HG03139 (cell line): ENCODE measurements around the gene SH3BP5L.
"Not testable (repeated sequence)": the region's sequence is repeated elsewhere in the genome, so short reads cannot be mapped to it uniquely, and the experiment has no call there.

ENCODE experiments used
- ATAC-seq: cut with Tn5 transposase; IDR thresholded peaks from one replicate; pipeline ENCODE4 v1.9.1; 2021; ENCODE audit not compliant: unreplicated experiment

Gene SH3BP5L

DNA sequence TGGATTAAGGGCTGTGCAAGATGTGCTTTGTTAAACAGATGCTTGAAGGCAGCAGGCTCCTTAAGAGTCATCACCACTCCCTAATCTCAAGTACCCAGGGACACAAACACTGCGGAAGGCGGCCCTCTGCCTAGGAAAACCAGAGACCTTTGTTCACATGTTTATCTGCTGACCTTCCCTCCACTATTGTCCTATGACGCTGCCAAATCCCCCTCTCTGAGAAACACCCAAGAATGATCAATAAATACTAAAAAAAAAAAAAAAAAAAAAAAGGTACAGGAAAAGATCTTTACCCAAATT lies 5.0 kb upstream of the SH3BP5L start:
- not testable (repeated sequence) for ATAC-seq

DNA sequence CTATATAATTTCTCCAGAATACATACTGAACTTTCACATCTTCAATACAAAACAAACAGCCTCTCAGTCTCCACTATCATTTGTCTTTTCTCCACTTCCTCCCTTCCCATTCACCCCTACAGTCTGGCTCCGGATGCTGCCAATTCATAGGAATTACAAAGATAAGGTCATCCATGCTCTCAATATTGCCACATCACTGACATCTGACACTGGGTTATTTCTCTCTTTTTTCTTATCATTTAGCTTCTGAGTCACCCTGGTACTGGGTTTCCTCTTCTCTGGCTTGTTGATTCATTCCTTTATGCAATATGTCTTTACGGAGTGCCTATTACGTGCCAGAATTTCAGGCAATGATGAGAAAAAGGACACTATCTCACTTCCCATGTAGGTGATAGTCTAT lies 3.1 kb upstream of the SH3BP5L start:
- no peak for ATAC-seq

DNA sequence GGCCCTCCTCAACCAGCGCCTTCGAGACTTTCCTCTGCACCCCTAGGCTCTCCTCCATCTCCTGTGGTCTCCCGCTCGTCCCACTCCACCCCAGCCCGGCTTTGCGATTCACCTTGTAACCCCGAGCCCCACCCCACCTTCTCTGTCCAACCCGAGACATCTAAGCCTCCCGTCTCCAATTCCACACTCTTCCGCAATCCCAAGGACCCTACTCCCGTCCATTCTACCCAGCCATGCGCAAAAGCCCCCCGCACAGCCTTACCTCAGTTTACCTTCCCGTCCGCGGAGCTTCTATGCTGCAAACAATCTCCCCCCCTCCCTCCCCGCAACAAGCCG lies 174 bp downstream of the SH3BP5L start:
- ATAC-seq, result peak; percentile 2

DNA sequence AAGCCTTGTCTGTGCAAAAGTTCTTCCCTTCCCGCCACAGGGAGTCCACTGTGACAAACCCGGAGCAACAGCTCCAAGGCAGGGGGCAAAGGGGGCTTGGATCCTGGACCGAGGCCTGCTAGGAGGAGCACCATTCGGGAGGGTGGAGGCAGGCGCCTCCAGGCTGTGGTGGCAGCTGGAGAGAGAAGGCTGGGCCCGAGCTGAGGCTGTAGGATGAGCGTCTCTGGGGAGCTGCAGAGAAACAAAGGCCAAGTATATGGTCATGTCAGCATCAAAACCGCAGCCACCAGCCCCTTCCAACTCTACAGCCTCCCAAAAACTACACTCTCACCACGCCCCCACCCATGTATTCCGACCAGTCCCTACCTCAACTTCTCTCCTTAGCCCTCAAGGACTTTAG lies 579 bp downstream of the SH3BP5L start:
- no peak for ATAC-seq

DNA sequence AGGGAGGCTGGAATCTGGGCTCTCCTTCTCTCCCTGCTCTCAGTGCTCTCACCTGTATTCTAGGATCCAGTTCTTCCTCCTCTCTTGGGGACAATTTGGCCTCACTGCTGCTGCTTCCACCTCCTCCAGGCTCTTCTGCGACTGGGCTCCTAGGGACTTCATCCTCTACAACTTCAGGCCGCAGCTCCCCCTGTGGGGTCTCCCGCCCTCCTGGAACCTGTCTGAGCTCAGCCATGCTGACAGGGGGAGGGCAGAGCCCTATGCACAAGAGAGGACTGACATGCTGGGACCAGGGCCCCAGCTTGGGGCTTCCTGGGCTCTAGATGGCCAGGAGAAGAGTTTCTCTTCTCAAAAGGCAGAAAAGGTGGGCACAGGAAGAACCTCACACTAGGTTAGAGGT lies 1.0 kb downstream of the SH3BP5L start:
- no peak for ATAC-seq

DNA sequence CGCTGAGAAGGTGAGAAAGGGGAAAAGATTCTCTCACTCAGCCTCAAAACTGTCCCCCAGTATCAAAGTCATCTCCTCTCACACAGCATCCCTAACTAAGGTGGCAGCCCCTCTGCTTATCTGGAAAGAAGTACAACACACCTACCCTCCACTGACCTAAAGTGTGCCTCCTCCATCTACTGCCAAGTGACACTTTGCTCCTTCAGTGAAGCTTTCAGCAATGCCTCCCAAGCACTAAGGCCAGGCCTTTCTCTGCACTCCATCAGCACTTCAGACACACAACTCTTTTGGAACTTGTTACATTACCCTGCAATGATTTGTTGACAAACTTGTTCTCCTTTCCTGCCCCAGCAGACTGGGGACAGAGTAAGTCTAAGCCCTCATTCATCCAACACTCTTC lies 1.4 kb downstream of the SH3BP5L start:
- no peak for ATAC-seq

DNA sequence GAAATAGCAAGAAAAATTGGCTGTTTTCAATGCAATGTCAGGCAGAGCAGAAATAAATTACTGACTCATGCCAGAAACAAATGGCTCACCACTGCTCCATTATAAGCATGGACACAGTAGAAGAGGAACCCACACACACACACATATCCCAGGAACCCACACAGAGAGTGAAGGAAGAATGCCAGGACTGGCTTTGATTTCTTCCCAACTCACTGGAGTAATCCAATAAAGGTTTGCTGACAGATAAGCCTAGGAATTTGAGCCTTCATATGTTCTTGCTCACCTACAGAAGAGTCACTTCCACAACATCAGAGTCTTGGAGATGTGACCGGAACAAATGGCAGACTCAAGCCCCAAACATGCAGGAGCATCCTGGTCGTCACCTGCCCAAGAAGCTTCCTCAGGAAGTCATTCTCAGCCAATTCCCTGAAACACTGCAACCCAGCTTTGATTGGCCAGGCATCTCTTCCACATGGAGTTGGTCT lies 2.2 kb downstream of the SH3BP5L start:
- ATAC-seq, result no peak

DNA sequence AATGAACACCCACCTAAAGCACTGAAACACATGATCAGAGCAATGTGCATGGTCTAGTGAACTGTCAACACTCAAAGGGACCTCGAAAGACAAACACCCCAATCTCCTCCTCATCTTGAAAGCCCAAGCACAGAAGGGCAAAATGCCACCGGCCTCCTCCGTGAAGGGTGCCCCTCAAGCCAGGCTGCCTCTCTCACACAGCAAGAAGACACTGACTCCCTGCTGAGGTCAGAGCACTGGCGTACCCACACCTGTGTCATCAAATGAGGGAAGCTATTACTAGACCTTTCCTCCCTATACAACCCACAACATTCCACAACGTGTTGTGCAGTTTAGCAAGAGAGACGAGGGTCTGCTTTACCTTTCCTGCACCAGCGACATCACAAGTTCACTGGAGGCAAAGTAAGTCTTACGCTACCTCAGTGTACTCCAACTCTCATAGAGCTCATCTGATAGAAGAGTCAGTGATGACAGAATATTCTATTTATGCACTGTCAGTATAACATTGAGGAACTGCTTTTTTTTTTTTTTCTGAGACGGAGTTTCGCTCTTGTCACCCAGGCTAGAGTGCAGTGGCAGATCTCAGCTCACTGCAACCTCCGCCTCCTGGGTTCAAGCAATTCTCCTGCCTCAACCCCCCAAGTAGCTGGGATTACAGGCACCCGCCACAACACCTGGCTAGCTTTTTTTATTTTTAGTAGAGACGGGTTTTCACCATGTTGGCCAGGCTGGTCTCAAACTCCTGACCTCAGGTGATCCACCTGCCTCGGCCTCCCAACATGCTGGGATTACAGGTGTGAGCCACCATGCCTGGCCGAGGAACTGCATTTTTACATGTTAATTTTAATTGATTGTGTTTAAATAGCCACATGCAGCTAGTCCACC lies 3.3 kb downstream of the SH3BP5L start:
- no peak for ATAC-seq

DNA sequence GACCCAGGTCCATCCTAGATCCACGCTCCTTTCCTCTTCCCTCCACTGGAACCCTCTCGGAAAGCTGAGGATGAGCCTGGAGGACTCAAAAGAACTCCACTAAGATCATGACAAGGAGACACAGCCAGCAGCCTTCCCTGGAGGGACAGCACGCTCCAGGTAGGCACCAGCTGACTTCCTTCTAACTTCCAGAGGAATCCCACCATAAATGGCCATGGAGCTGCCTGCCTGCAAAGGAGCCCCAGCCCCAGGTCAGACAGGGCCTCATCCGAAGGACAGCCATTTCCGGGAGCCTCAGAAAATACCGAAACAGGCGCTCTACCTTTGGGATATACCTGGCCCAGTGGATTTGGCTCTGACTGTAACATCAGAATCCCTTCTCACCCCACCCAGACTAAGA lies 4.1 kb downstream of the SH3BP5L start:
- ATAC-seq, result no peak

DNA sequence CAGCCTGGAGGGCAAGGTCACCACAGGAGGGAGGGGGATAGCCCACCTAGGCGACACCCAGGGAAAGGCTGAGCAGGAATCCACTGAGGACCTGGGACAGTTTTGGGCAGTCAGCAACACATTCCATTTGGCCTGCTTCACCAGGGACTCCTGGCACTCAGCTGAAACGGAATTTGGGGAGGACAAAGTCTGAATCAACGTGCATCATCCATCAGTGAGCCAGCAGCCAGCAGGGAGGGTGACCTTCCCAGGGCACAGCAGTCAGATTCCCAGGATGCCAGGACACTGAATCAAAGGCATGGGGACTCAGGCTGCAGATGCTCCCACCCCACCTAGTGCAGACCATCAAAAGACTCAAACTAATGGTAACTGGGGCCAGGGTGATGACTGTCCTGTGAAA lies 4.6 kb downstream of the SH3BP5L start:
- no peak for ATAC-seq

DNA sequence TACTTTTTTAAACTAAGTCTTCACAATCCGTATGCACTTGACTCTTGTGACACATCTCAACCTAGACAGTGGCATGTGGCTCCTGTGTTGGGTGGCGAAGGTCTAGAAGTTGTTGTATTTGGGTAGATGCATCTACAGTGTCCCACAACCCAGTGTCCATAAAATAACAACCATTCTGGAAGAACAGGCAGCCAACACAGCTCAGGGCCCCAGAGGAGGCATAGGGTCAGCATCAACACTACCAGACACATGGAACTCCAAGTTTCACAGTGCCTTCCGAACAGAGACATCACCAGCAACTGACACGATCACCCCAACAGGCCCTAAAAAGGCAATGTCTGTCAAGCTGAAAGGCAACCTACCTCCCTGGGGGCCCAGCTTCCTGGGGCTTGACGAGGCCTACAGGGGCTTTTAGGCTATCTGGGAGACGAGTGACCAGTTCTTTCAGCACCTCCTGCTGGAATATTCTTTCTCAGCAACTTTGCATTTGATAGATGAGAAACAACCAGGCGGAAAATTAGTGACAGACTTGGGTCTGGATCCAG lies 5.6 kb downstream of the SH3BP5L start:
- no peak for ATAC-seq

DNA sequence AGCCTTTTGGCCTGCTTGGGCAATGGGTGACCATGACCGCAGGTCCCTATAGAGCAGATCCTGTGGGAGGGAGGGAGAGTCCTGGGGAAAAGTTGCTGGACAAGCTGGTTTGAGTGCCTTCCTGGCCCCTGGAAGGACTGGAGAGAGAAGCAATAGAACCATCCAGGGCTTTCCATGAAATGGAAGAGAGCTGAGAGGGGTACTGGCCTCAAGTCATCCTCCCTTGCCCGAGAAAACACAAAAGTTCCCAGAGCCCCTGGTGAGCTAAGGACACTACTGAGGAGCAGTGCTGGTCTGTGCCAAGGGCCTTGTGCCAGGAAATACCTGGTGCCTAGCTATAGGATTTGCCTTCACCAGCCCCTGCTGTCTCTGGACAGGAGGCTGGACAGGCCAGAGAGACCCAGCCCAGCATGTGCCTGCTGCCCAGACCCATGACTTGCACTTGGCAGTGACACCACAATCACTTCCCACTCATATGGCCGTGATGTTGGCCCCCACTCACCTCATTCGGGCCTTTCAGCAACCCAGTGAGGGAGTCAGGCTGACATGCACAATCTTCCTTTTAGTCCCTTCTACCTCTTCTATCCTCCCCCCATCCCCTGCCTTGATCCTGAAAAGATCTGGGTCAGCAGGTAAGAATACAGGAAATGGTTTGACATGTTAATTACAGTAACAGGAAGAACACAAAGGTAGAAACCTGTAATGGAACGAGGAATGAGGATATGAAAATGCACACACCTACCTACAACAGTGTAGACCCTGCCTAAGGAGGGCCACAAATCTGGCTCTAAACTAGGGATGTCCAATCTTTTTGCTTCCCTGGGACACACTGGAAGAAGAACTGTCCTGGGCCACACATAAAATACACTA lies 7.0 kb downstream of the SH3BP5L start:
- no peak for ATAC-seq

DNA sequence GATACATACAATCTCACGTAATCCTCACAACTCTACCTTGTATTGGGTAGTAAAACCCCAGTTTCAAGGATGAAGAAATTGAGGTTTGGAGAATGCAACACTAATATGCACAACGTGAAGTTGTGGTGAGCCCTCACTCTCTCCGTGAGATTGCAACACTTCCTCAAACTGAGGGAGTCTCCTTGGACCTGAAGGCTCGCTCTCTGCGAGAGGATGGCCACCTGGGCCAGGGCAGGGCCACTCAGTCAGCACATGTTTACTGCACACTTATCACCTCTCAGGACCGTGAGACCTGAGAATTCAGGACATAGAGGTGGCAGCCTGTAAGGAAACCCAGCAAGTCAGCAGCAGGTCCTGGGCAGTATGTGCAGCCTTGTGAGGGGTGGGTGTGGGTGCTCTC lies 8.7 kb downstream of the SH3BP5L start:
- ATAC-seq, result no peak

DNA sequence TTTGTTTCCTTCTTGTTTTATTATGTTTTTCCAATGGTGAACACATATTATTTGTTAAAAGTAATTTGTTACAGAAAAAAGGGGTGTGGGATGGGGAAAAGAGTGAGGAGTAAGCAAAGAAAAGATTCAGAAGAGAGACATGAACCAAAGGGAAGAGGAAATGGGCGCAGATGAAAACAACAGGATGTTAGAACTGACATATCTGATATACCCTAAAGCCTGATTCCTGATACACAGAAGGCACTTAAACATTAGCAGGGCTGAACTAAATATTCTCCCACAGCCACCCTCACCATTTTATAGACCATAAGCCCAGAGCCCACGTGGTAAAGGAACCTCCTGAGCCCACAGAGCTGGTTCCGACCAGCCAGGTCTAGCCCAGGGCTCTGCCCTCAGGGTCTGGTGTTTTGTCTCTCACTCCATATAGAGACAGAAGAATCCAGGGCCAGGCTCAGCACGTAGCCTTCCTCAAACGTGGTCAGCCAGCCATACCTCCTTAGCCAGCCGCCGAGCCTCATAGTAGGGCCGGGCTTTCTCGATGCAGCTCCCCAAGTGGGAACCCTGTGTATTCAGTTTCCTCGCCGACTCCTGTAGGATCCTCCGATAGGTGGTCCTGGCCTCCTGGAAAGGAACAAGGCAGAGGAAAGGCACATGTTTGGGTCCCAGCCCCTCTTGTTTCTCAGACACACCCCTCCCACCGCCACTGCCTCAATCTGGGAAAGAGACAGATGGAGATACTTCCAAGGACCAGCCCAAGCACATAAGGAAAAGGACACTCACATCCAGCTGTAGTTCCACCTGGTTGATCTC lies 9.5 kb downstream of the SH3BP5L start:
- ATAC-seq, result no peak

DNA sequence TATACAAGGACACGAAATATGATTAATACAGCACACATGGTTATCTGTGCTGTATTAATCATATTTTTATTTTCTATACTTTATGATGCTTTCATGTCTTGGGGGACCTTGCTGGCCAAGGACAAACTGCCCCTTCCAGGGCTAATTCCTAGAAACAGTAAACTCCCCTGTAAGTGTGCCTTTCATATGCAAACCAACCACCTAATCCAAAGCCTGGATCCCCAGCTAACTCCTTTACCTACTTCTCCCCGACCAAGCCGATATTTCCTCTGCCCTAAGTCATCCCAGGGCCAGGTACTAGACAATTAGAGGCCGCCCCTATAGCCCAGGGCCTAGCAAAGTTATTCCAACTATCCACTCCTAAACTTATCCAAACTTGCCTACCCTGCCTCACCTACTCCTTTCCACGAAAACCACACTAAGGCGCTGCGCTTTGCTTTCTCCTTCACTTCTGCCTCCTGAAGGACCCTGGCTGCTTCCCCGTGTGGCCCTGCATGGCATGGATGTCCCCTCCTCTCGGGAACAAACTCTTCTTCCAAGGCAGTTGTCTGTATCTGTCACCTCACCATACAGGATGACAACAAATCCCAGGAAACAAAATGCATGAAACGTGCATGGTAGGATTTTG lies 10.2 kb downstream of the SH3BP5L start:
- no peak for ATAC-seq

DNA sequence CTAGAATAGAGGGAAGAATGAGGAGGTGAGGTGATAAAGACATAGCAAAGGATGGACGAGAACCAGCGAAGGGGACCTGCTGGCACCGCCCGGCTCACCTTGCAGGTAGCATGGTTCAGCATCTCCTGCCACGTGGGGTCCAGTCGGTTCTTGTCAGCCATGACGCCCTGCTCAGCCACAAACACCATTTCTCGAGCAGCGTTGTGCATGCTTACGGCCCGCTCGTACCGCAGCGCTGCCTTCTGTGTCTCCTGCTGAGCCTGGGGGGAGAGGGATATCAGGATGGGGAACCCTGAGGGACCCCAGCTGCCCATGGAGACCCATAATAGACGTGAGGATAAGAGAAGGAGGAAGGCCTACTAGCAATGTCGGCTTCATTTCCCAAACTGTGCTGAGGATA lies 11.4 kb downstream of the SH3BP5L start:
- ATAC-seq, result no peak

DNA sequence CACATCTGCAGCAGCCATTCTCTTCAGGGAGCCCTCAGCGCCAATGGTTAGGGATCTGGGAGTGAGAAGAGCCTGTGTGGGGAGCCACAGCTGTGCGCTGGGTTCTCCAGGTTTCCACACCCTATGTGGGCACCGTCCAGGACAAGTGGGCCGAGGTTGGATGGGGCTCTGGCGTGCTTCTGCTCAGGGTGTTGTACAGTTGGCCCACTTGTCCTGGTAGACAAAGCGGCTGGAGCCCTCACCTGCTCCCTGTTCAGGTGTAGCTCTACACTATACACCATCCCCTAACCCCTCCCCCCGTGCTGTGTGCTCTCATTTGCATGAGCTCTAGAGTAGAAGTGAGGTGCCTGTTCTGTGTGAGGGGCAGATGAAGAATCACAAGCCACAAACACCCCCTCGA lies 12.2 kb downstream of the SH3BP5L start:
- no peak for ATAC-seq

DNA sequence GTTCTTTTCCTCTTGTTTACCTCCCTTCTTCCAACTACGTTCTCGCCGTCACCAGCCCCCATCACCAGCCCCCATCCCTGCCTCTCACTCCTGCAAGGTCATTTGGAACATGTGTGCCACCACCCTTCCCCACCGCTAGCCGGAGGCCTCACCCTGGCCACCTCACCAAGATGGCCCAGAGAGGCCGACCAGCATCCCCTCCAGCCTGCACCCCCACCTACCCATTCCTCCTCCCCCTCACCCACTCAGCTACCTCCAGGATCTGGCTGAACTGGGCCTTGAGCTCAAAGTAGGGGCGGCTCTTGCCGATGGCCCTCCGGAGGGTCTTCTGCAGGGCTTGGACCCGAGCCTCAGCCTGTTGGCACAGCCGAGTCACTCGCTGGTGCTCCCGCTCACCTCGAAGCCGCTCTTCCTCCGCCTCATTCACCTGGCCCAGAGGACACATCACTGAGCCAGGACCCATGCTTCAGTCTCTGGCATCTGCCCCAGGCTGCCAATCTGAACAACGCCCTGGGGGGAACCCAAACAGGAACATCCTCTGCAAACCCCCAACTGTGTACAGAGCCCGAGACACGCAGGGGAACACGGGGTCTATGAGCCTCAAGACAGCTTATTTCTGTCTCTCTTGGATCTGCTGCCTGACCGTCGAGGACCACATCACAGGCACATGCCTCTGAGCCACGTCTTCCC lies 12.8 kb downstream of the SH3BP5L start:
- ATAC-seq, result no peak

DNA sequence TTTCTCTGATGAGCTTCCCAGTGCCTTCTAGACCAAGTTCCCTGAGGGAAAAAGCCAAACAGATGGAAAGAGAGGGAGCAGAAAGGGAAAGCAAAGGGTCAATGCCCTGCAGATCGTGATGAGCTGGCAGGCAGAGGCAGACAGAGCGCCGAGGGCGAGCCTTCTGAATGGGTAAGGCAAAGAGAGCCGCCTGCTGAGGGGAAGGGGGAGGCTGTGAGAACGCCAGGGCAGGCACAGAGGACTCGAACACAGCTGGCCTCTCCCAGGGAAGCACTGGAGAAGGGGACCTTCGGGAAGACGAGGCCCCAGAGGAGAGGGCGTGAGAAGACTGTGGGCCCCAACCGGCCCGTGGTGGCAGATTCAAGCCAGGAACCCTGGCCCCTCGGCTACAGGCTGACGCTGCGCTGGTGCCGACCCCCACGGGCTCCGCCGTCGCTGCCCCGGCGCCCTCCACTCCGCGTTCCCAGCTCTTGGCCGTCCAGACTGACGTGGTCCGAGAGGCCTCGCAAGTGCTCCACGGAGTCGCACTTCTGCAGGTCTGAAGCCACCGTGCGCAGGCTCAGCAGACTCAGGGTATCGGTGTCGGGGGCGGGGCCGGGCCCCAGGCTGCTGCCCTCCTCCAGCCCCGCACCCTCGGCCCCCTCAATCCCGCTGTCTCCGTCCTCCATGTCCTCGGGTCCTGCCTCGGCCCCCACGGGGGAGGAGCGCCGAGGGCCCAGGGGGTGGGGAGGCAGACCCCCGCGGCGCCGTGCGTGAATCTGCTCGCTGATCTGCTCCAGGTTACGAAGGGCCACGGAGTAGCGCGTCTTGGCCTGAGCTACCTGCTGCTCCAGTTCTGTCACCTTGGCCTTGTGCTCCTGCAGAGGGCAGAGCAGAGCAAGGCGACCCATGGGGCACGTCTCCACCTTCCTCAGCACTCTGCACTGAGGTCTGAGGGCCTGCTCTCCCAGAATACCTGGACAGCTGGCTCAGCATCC lies 13.9 kb downstream of the SH3BP5L start:
- ATAC-seq, result no peak
